ENCODE results near the gene WWC1. TPM values are rescaled to one million over a fixed set of nuclear protein-coding genes. Genes with fewer than 3 reads are reported as not detected.

WWC1 gene
- total RNA-seq, 2 donors from 2014 or later = 1.9 to 6.1 TPM

DNA sequence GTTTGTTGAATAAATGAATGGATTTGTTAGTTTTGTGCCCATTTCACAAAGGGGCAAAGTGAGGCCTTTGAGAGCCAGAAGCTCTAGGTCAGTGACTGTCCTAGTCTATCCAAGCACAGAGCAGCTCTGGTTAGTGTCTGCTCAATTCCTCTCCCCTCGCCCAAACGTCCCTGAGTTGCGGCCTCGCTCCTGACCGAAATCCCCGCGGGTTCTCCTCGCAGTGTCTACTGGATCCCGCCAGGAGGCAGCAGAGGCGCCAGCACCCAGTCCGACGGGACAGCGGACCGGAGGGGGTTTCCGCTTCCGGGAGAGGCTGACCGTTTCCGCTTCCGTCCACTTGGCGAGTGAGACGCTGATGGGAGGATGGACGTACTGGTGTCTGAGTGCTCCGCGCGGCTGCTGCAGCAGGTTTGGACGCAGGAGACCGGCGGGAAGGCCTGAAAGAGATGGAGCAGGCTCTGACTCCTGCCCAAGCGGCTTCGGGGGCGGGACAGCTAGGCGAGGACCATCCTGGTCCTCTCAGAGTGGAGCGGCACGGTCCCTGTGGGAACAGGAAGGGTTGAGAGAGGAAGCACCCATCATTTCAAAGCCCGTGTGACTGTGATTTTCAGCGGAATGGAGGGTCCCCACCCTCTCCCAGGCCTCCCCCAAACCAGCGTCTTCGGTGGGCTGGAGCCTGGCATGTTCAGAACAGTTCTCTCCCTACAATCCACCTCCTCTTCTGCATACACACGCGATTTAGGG, 194.9 kb downstream of the WWC1 start, which contains the start of gene RARS1:
RARS1 (plus strand) TSS at position 336 of the 744 bp plus-strand sequence; CDS start at position 364, 28 bp downstream.
- peak; percentile 86 to 94 for DNase-seq (ENCODE audit: low spot score in 2 of 2)
- peak; percentile 95 to 98 for ATAC-seq
- H3K36me3 Mint-ChIP-seq = peaks cover 15 to 34% of the 10 kb centered on the region in 2 donors
- H3K9me3 Mint-ChIP-seq = no peaks in the 10 kb centered on the region
- peak within 1 kb of the TSS; percentile 88 to 98 for H3K27ac Mint-ChIP-seq

DNA sequence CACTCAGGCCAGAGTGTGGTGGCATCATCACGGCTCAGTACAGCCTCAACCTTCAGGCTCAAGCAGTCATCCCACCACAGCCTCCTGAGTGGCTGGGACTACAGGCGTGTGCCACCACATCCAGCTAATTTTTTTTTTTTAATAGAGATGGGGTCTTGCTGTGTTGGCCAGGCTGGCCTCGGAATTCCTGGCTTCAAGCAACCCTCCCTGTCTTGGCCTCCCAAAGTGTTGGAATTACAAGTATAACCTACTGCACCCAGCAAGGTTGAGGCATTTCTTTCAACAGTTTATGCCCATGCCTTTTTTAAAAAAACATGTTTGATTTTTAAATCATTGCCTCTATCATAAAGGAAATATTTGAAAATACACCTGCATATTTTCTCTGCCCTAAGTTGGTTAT, 197.6 kb downstream of the WWC1 start:
- DNase-seq (ENCODE audit: low spot score in 2 of 2) = no peak
- ATAC-seq = no peak
- Mint-ChIP-seq H3K9me3 (no peaks in the 10 kb centered on the region), H3K27ac (no peak overlapping the region), H3K36me3 (peaks cover 15 to 53% of the 10 kb centered on the region in 2 donors)

DNA sequence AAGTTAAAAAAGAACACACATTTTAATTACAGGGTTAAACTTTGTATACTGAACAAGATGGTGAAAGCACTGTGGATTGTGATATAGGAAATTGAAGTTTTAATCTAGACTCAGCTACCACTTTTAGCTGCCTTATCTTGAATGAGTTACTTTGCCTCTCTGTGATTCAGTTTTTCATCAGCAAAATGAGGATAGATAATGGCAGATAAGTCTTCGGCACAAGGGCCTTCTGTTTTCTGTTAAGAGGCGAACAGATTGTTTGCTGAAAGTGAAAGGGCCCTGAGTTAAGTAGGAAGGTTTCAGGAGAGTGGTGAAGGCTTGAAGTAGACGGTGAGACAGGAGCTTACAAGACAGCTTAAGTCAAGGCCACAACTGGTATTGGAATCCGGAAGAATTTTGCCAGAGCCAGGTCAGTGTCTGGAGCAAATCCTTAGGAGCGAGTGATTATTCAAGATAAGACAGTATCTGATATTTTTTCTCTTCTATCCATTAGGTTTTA, 202.7 kb downstream of the WWC1 start:
- Mint-ChIP-seq H3K36me3 (peaks cover 6 to 30% of the 10 kb centered on the region in 2 donors), H3K9me3 (no peaks in the 10 kb centered on the region), H3K27ac (no peak overlapping the region)
- DNase-seq (ENCODE audit: low spot score in 2 of 2) (no peak), ATAC-seq (no peak)

DNA sequence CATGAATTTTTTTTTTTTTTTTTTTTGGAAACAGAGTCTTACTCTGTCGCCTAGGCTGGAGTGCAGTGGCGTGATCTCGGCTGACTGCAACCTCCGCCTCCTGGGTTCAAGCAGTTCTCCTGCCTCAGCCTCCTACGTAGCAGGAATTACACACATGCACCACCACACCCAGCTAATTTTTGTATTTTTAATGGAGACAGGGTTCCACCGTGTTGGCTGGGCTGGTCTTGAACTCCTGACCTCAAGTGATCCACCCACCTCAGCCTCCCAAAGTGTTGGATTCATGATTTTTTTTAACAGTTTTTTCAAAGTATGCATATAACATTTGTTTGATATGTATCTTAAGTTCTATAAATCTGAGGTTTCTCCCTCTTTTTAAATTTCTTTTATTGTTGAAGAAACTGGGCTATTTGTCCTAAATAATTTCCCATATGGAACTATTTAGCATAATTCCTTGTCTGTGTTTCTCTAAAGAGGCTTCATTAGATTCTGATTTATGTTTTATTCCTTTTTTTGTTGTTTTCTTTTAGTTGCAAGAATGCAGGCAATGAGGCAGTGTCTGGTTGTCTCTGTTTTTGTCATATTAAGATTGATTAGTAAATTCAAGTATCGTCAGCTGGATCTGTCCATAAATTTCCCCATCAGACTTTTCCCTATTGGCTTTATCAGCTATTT, 211.3 kb downstream of the WWC1 start:
- Mint-ChIP-seq H3K9me3 (no peaks in the 10 kb centered on the region), H3K36me3 (peaks cover 19 to 29% of the 10 kb centered on the region in 2 donors)

DNA sequence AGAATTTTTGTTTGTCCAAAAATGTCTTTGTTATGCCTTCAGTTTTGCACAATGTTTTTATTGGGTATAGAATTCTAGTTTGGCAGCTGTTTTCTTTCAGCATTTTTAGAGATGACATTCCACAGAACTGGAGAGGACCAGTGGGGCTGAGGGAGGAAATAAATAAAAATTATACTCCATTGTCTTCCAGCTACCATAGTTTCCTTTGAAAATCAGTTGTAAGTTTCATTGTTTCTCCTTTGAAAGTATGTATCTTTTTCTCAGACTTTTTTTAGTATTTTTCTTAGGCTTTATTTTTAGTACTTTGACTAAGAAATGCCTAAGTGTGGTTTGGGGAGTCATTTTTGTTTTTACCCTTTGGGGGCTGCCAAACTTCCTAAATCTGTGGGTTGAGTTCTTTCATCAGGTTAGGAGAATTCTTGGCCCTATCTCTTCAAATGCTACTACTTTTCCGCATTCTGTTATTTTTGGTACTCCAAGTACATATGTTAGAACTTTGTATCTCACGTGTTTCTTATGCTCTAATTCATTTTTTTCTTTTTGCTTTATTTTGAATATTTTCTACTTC, 222.5 kb downstream of the WWC1 start:
- peaks cover 48 to 60% of the 10 kb centered on the region in 2 donors for H3K36me3 Mint-ChIP-seq
- no peak for ATAC-seq
- no peak for DNase-seq (ENCODE audit: low spot score in 2 of 2)
- H3K27ac Mint-ChIP-seq = no peak overlapping the region
- peaks cover 0 to 5% of the 10 kb centered on the region in 2 donors for H3K9me3 Mint-ChIP-seq

More for the DNA sequence above, 211.3 kb downstream of the WWC1 start:
- no peak for ATAC-seq
- no peak for DNase-seq (ENCODE audit: low spot score in 2 of 2)
- no peak overlapping the region for H3K27ac Mint-ChIP-seq

Other genes starting within 250 kb of the WWC1 start
- gene RARS1, start 194.8 kb downstream of the WWC1 start, total RNA-seq = 100 to 1,000 TPM; 108 to 115 TPM
- gene FBLL1, start 237.7 kb downstream of the WWC1 start, total RNA-seq = under 1 TPM in 1 of 2 donors, not detected in 1; 0.37 TPM

All from activated naive CD4-positive, alpha-beta T cell treated with anti-CD3 and anti-CD28 coated beads, Interleukin-2, amount 50 U/mL, for 72 hours (primary cell).